Measurements from ENCODE around the gene PFDN4. TPM values are rescaled to one million over a fixed set of nuclear protein-coding genes. Genes with fewer than 3 reads are reported as not detected.

Gene PFDN4
- total and polyA plus RNA-seq, 2 of the 4 experiments (the other 2 are of a cell fraction), result 14.9 to 93.2 TPM

DNA sequence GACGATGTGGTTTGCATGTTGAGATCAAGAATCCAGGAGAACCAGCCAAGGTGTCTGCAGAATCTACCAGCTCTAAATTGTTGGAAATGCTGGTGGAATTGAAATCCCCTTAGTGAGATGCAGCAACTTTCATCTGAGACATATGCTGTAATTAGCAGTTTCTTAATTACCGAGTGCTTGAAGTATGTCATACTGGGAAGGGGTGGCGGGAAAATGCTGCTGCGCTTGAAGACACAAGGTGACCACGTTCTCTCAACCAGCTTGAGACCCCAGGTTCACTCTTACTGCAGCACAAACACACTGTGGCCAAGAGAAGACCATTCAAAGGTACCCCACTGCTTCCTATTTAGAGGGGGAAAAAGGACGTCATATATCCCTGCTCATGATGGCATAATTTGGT is 59.0 kb downstream of the PFDN4 start:
- H3K9ac ChIP-seq (ENCODE audit: low read depth, low read length), result no peak overlapping the region
- H3K36me3 ChIP-seq (ENCODE audit: control insufficient read depth, insufficient read depth, low read length), result no peaks in the 10 kb centered on the region
- ATAC-seq (ENCODE audit: low read depth) (no peak), DNase-seq (no peak)
- H3K56ac ChIP-seq (ENCODE audit: extremely low read depth, insufficient read depth, low read length), result no peak overlapping the region
- H4K91ac ChIP-seq (ENCODE audit: insufficient read depth, low read depth, low read length), result no peak overlapping the region
- H4K20me1 ChIP-seq (ENCODE audit: insufficient read depth, low read length), result no peaks in the 10 kb centered on the region
- dilution Hi-C loops (cut with HindIII; ENCODE audit: low sequenced_read_pairs, unreplicated experiment), result no loop called here
- H3K4me2 ChIP-seq (ENCODE audit: low read depth, low read length), result no peak overlapping the region
- H3K14ac ChIP-seq (replicated peaks; ENCODE audit: low read depth, low read length), result no peak overlapping the region
- no peak overlapping the region for H4K5ac ChIP-seq (ENCODE audit: low read depth, low read length)
- no peak overlapping the region for H2AFZ ChIP-seq (replicated peaks; ENCODE audit: low read length, poor library complexity)
- H3K23ac ChIP-seq (ENCODE audit: low read depth, low read length), result no peak overlapping the region
- H3K9me3 ChIP-seq (ENCODE audit: control insufficient read depth, insufficient read depth, low read length), result no peaks in the 10 kb centered on the region
- POLR2A ChIA-PET (ENCODE audit: unreplicated experiment), result no interaction called here
- H4K8ac ChIP-seq (ENCODE audit: low read depth in 2 of 2, low read length in 2 of 2), result no peak overlapping the region
- H3K27ac ChIP-seq (ENCODE audit: insufficient read depth, low read length), result no peak overlapping the region
- H3K4ac ChIP-seq (ENCODE audit: low read depth, low read length), result no peak overlapping the region
- no peak overlapping the region for H2BK120ac ChIP-seq (ENCODE audit: low read depth, low read length)
- no peak overlapping the region for H2AK9ac ChIP-seq (replicated peaks; ENCODE audit: low read depth, low read length, poor library complexity)
- no peaks in the 10 kb centered on the region; the same call in 1 of the 2 replicates for H3K9me1 ChIP-seq (ENCODE audit: insufficient read depth, low read length)
- H3K18ac ChIP-seq (ENCODE audit: low read depth, low read length), result no peak overlapping the region
- H3K4me1 ChIP-seq (ENCODE audit: control insufficient read depth, insufficient read depth, low read length), result no peaks in the 10 kb centered on the region
- no peaks in the 10 kb centered on the region for H3K79me1 ChIP-seq (ENCODE audit: low read depth in 1 of 2, low read length in 2 of 2)
- H2BK20ac ChIP-seq (ENCODE audit: low read depth, low read length), result no peak overlapping the region
- no peak overlapping the region for H2BK5ac ChIP-seq (ENCODE audit: low read depth, low read length, poor library complexity, severe bottlenecking)
- BruUV-seq (replicated peaks), result no TSS peak
- TF ChIP-seq, protein P1, sequence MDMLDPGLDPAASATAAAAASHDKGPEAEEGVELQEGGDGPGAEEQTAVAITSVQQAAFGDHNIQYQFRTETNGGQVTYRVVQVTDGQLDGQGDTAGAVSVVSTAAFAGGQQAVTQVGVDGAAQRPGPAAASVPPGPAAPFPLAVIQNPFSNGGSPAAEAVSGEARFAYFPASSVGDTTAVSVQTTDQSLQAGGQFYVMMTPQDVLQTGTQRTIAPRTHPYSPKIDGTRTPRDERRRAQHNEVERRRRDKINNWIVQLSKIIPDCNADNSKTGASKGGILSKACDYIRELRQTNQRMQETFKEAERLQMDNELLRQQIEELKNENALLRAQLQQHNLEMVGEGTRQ (IDR thresholded peaks at IDR 0.05; ENCODE audit: low read depth, low read length), result no peak
- no peak for TF ChIP-seq POLR2A (IDR thresholded peaks at IDR 0.05; ENCODE audit: low read depth, low read length)
- no peak for TF ChIP-seq BHLHE40 (IDR thresholded peaks at IDR 0.05; ENCODE audit: low read depth, low read length)
- no peak for TF ChIP-seq MXI1 (IDR thresholded peaks at IDR 0.05; ENCODE audit: borderline replicate concordance, low read depth, low read length)
- no peak for TF ChIP-seq SMC3 (IDR thresholded peaks at IDR 0.05; ENCODE audit: low read depth, low read length)
- TF ChIP-seq RFX5 (IDR thresholded peaks at IDR 0.05; ENCODE audit: low read depth, low read length), result no peak
- no peak for TF ChIP-seq FOS (IDR thresholded peaks at IDR 0.05; ENCODE audit: low read depth, low read length)
- TF ChIP-seq NFE2L2 (IDR thresholded peaks at IDR 0.05; ENCODE audit: low read depth, low read length), result no peak
- TF ChIP-seq CEBPB (IDR thresholded peaks at IDR 0.05; ENCODE audit: low read depth, low read length), result no peak
- TF ChIP-seq, protein P2, sequence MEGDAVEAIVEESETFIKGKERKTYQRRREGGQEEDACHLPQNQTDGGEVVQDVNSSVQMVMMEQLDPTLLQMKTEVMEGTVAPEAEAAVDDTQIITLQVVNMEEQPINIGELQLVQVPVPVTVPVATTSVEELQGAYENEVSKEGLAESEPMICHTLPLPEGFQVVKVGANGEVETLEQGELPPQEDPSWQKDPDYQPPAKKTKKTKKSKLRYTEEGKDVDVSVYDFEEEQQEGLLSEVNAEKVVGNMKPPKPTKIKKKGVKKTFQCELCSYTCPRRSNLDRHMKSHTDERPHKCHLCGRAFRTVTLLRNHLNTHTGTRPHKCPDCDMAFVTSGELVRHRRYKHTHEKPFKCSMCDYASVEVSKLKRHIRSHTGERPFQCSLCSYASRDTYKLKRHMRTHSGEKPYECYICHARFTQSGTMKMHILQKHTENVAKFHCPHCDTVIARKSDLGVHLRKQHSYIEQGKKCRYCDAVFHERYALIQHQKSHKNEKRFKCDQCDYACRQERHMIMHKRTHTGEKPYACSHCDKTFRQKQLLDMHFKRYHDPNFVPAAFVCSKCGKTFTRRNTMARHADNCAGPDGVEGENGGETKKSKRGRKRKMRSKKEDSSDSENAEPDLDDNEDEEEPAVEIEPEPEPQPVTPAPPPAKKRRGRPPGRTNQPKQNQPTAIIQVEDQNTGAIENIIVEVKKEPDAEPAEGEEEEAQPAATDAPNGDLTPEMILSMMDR (conservative IDR thresholded peaks at IDR 0.05; ENCODE audit: low read depth, low read length), result no peak
- TF ChIP-seq MAZ (IDR thresholded peaks at IDR 0.05; ENCODE audit: borderline replicate concordance, low read depth, low read length), result no peak
- TF ChIP-seq, protein P3, sequence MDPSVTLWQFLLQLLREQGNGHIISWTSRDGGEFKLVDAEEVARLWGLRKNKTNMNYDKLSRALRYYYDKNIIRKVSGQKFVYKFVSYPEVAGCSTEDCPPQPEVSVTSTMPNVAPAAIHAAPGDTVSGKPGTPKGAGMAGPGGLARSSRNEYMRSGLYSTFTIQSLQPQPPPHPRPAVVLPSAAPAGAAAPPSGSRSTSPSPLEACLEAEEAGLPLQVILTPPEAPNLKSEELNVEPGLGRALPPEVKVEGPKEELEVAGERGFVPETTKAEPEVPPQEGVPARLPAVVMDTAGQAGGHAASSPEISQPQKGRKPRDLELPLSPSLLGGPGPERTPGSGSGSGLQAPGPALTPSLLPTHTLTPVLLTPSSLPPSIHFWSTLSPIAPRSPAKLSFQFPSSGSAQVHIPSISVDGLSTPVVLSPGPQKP (IDR thresholded peaks at IDR 0.05; ENCODE audit: borderline replicate concordance, low read depth, low read length), result no peak
- TF ChIP-seq RAD21 (IDR thresholded peaks at IDR 0.05; ENCODE audit: low read length), result no peak
- no peak for TF ChIP-seq CHD1 (IDR thresholded peaks at IDR 0.05; ENCODE audit: low read depth, low read length)
- no peak for TF ChIP-seq RCOR1 (IDR thresholded peaks at IDR 0.05; ENCODE audit: insufficient replicate concordance, low read length)
- no peak for TF ChIP-seq MAFK (IDR thresholded peaks at IDR 0.05; ENCODE audit: low read depth, low read length)
- no peak overlapping the region for H2BK15ac ChIP-seq (ENCODE audit: low read depth, low read length)
- intact Hi-C loops (cut with micrococcal nuclease), result no loop called here
- H3K4me3 ChIP-seq (ENCODE audit: insufficient read depth, low read depth, low read length), result no peak overlapping the region
- peaks cover 2% of the 10 kb centered on the region for H3K27me3 ChIP-seq (ENCODE audit: control insufficient read depth, insufficient read depth, low read length)
- no CpG with 5 or more reads among the region's 6 CpGs for WGBS, 2 experiments (ENCODE audit: extremely low coverage in 2 of 2, insufficient read length in 1 of 2)
- CTCF ChIA-PET, result no interaction called here
- H2AK5ac ChIP-seq (ENCODE audit: low read depth, low read length), result no peak overlapping the region
- in situ Hi-C loops (cut with MboI; ENCODE audit: low sequenced_read_pairs), result no loop called here
